Measurements from ENCODE around the gene CKAP5.
"Not testable (repeated sequence)": the region's sequence is repeated elsewhere in the genome, so short reads cannot be mapped to it uniquely, and the experiment has no call there.

Gene CKAP5

DNA sequence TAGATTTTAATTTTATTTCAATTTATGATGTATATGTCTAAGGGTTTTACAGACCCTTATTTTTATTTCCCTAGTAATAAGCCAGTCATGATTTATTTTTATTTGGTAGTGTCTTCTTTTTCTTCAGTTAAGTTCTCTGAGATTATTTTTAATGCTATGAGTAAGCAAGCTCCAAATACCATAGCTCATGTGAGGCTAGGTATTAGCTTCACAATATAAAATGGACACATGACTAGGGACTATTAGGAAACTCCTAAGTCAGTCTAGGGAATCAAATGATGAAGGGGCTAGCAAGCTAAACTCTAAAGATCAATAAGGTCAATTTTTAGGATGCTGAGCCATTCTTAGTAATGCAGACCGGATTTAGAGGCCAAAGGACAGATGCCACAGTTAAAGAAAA lies 45.9 kb downstream of the CKAP5 start:
- no peaks in the 10 kb centered on the region for H3K9me3 ChIP-seq (ENCODE audit: control insufficient read depth, low read length)
- no peak overlapping the region for H3K4me2 ChIP-seq (ENCODE audit: low read length)
- H3K36me3 ChIP-seq (ENCODE audit: control insufficient read depth, insufficient read depth, low read length), result no peaks in the 10 kb centered on the region
- no peaks in the 10 kb centered on the region for H3K4me1 ChIP-seq
- no peak overlapping the region for H3K27ac ChIP-seq
- H2AFZ ChIP-seq, result no peak overlapping the region
- no peaks in the 10 kb centered on the region for H3K79me2 ChIP-seq
- no peak overlapping the region for H3K4me3 ChIP-seq (ENCODE audit: low read depth, low read length)
- TF ChIP-seq, protein P1, sequence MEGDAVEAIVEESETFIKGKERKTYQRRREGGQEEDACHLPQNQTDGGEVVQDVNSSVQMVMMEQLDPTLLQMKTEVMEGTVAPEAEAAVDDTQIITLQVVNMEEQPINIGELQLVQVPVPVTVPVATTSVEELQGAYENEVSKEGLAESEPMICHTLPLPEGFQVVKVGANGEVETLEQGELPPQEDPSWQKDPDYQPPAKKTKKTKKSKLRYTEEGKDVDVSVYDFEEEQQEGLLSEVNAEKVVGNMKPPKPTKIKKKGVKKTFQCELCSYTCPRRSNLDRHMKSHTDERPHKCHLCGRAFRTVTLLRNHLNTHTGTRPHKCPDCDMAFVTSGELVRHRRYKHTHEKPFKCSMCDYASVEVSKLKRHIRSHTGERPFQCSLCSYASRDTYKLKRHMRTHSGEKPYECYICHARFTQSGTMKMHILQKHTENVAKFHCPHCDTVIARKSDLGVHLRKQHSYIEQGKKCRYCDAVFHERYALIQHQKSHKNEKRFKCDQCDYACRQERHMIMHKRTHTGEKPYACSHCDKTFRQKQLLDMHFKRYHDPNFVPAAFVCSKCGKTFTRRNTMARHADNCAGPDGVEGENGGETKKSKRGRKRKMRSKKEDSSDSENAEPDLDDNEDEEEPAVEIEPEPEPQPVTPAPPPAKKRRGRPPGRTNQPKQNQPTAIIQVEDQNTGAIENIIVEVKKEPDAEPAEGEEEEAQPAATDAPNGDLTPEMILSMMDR (IDR thresholded peaks at IDR 0.05), result no peak
- no peak overlapping the region for H3K9ac ChIP-seq
- no peaks in the 10 kb centered on the region for H3K27me3 ChIP-seq (ENCODE audit: control insufficient read depth, insufficient read depth, low read length)

- not testable (repeated sequence) for H3K9me3 ChIP-seq (ENCODE audit: control insufficient read depth, low read length); H2AFZ ChIP-seq; H3K4me3 ChIP-seq (ENCODE audit: low read depth, low read length); H3K4me1 ChIP-seq; H3K79me2 ChIP-seq; H3K36me3 ChIP-seq (ENCODE audit: control insufficient read depth, insufficient read depth, low read length); H3K27me3 ChIP-seq (ENCODE audit: control insufficient read depth, insufficient read depth, low read length); H3K4me2 ChIP-seq (ENCODE audit: low read length); H3K9ac ChIP-seq; H3K27ac ChIP-seq
Measured at GRCh38 chr11:46799725-46800124, 46.4 kb downstream of the CKAP5 start.

- H3K36me3 ChIP-seq (ENCODE audit: control insufficient read depth, insufficient read depth, low read length), result no peaks in the 10 kb centered on the region
- no peak overlapping the region for H3K27ac ChIP-seq
- H2AFZ ChIP-seq, result no peak overlapping the region
- no peak overlapping the region for H3K9ac ChIP-seq
- TF ChIP-seq, protein P1 (IDR thresholded peaks at IDR 0.05), result no peak
- H3K4me1 ChIP-seq, result no peaks in the 10 kb centered on the region
- no peaks in the 10 kb centered on the region for H3K79me2 ChIP-seq
- no peak overlapping the region for H3K4me3 ChIP-seq (ENCODE audit: low read depth, low read length)
- no peaks in the 10 kb centered on the region for H3K27me3 ChIP-seq (ENCODE audit: control insufficient read depth, insufficient read depth, low read length)
- H3K9me3 ChIP-seq (ENCODE audit: control insufficient read depth, low read length), result no peaks in the 10 kb centered on the region
- H3K4me2 ChIP-seq (ENCODE audit: low read length), result no peak overlapping the region
Measured at GRCh38 chr11:46778416-46778815, 67.7 kb downstream of the CKAP5 start.

DNA sequence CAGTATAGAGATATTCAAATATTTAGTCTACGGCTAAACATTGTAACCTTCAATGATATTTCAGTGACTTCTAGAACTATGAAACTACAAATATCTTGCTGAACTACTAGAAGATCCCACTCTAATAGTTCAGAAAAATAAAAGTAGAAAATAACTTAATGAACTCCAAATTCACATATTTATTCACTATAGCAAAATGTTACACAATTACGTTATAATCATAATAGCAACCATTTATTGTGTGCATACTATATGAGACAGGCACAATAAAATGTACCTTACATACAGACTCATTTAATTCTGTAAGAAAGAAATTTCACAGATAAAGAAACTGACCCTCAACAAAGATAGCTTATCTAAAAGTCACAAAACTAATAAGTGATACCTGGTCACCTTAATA lies 69.2 kb downstream of the CKAP5 start:
- TF ChIP-seq, protein P1 (IDR thresholded peaks at IDR 0.05), result no peak
- Histone ChIP-seq H3K9ac (no peak overlapping the region), H3K27ac (no peak overlapping the region), H3K4me2 (ENCODE audit: low read length) (no peak overlapping the region), H3K4me3 (ENCODE audit: low read depth, low read length) (no peak overlapping the region), H3K4me1 (no peaks in the 10 kb centered on the region), H3K79me2 (no peaks in the 10 kb centered on the region), H3K9me3 (ENCODE audit: control insufficient read depth, low read length) (no peaks in the 10 kb centered on the region), H3K27me3 (ENCODE audit: control insufficient read depth, insufficient read depth, low read length) (no peaks in the 10 kb centered on the region), H3K36me3 (ENCODE audit: control insufficient read depth, insufficient read depth, low read length) (no peaks in the 10 kb centered on the region), H2AFZ (no peak overlapping the region)

DNA sequence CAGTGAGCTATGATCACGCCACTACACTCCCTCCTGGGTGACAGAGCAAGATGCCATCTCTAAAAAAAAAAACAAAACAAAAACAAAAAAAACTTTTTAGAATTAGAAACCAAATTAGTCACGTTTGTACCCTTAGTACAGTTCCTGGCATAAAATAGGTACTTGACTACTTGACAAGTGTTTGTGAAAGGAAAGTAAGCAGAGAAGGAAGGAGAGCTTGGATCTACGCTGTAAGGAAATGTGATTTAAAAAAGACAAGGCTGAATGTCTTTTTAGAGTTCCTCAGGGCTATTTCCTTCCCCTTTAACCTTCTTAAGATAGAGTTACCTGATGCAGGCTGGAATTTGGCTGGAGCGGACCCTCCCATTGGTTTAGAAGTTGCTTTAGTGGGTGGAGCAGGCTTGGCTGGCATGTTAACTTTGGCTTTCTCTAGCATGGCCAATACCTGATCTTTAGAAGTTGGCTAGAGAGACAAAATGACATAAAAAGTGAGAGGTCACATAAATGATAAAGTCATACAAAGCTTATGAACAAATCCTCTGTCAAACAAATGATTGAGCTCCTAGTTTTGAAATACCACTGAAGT lies 76.4 kb downstream of the CKAP5 start:
- Histone ChIP-seq H3K9me3 (ENCODE audit: control insufficient read depth, low read length) (no peaks in the 10 kb centered on the region), H3K27ac (no peak overlapping the region), H3K4me1 (no peaks in the 10 kb centered on the region), H3K4me3 (ENCODE audit: low read depth, low read length) (no peak overlapping the region), H2AFZ (no peak overlapping the region), H3K4me2 (ENCODE audit: low read length) (no peak overlapping the region), H3K36me3 (ENCODE audit: control insufficient read depth, insufficient read depth, low read length) (no peaks in the 10 kb centered on the region), H3K79me2 (no peaks in the 10 kb centered on the region), H3K27me3 (ENCODE audit: control insufficient read depth, insufficient read depth, low read length) (no peaks in the 10 kb centered on the region), H3K9ac (no peak overlapping the region)
- TF ChIP-seq, protein P1 (IDR thresholded peaks at IDR 0.05), result no peak
